Psoas muscle (tissue), 8 donors: Measurements from ENCODE around the gene COG3. TPM values are rescaled to one million over a fixed set of nuclear protein-coding genes. Genes with fewer than 3 reads are reported as not detected.

ENCODE experiments used
- ATAC-seq, 4 donors: fragments of 200-7000 bp; cut with Tn5 transposase; one replicate each; pipeline ENCODE4 v1.9.1; 2020; ENCODE audit warnings: moderate library complexity in 3 of 4, mild to moderate bottlenecking in 2 of 4
- DNase-seq, 2 donors: peaks; one replicate each; pipeline ENCODE4 v3.0.0-alpha.2; 2020
- H3K27ac ChIP-seq: fragments of 200-600 bp; one replicate; pipeline ENCODE4 v1.8.0; 2022
- H3K27me3 ChIP-seq, 3 donors: fragments of 200-600 bp in 1 of 3; one replicate each; pipeline versions ENCODE4 v1.6.1 to v1.8.0; 2013 to 2022; ENCODE audit warnings: low read length in 2 of 3, mild to moderate bottlenecking in 2 of 3, moderate library complexity in 1 of 3; ENCODE audit not compliant: insufficient read depth in 3 of 3
- H3K36me3 ChIP-seq, 2 donors: fragments of 200-600 bp in 1 of 2; one replicate each; pipeline versions ENCODE4 v1.6.1 to v1.8.0; 2013 to 2022; ENCODE audit warnings: low read depth in 1 of 2, mild to moderate bottlenecking in 1 of 2, moderate library complexity in 1 of 2; ENCODE audit not compliant: insufficient read depth in 1 of 2
- H3K4me1 ChIP-seq: fragments of 200-600 bp; one replicate; pipeline ENCODE4 v1.8.0; 2022
- H3K4me3 ChIP-seq: fragments of 200-600 bp; one replicate; pipeline ENCODE4 v1.8.0; 2022; ENCODE audit warnings: mild to moderate bottlenecking
- H3K9me3 ChIP-seq: fragments of 200-600 bp; one replicate; pipeline ENCODE4 v1.8.0; 2022
- CTCF ChIP-seq: fragments of 200-600 bp; IDR thresholded peaks from one replicate; pipeline ENCODE4 v1.8.0; 2022; ENCODE audit warnings: antibody characterized with exemption
- WGBS, 3 donors: extraction: QIAGEN DNeasy Blood & Tissue Kit; methylation state at CpG; one replicate each; pipeline versions ENCODE4 v1.1.6 to v1.1.7; 2013; 5-methylcytosine and 5-hydroxymethylcytosine counted together
- intact Hi-C, 2 donors: fragments of 100-400 bp; cut with DNase I; formaldehyde crosslinking; loops; one replicate each; pipeline versions ENCODE4 v1.11.0 to v1.14.2; 2022
- polyA plus RNA-seq, 3 donors: library from polyadenylated mRNA; stranded (reverse); fragments of 200-250 nt; gene quantifications; one replicate each; pipeline ENCODE4 v1.2.3, GENCODE V29; 2013
- total RNA-seq, 4 donors: library from RNA; stranded (reverse); fragmentation: NEBNext Ultra II Directional in 2 of 4; extraction: Animal tissue kit (Norgen Biotek cat#: 25700) in 2 of 4; gene quantifications; one replicate each; pipeline versions ENCODE4 v1.2.1 to v1.2.4, GENCODE V29; 2021 to 2023
- donor health status: healthy with polysubstance abuse.
- donor health status: DM: no; HTN: no; CAD: no; lungs with moderate emphysema.
- donor health status: Bipolar disorder and iron deficiency.
- donor health status: healthy.
- donor health status: DM: yes; HTN: yes; CAD: no.
- donor health status: DM: no; HTN: no; CAD: no.
- donor health status: DM: no; HTN: no; CAD: no.
- donor health status: DM: yes; HTN: yes; CAD: no.

Gene COG3
- total and polyA plus RNA-seq, 7 donors = 7.5 to 19.1 (median 13.2) TPM

DNA sequence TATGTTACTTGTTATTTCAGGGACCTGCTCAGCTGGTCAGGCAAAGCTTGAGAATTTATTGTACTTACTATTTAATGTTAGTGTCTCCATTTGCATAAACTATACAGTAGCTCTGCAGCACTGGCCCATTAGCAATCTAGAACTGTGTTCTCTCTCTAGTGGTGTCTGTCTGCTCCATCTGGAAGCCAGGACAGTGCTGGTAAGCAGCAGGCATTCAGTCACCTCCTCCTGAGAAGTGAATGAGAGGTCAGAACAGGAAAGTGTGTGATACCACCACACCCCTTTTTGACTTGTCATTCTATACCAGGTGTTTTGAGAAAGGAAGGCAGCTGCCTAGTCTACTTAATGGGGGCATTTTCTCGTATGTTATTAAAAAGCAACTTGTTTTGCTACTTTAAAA is 3.9 kb downstream of the COG3 start:
- Histone ChIP-seq H3K27ac (peak overlapping the region; percentile 13), H3K36me3 (no peaks in the 10 kb centered on the region), H3K27me3 (no peaks in the 10 kb centered on the region), H3K4me1 (peaks cover 56% of the 10 kb centered on the region), H3K9me3 (no peaks in the 10 kb centered on the region), H3K4me3 (no peak overlapping the region)
- intact Hi-C loops = no loop called here
- TF ChIP-seq CTCF = no peak
- ATAC-seq (no peak), DNase-seq (no peak)
- 20 to 46% (median 21%) methylated on average over 1 of the region's 1 CpG for WGBS, 3 donors

DNA sequence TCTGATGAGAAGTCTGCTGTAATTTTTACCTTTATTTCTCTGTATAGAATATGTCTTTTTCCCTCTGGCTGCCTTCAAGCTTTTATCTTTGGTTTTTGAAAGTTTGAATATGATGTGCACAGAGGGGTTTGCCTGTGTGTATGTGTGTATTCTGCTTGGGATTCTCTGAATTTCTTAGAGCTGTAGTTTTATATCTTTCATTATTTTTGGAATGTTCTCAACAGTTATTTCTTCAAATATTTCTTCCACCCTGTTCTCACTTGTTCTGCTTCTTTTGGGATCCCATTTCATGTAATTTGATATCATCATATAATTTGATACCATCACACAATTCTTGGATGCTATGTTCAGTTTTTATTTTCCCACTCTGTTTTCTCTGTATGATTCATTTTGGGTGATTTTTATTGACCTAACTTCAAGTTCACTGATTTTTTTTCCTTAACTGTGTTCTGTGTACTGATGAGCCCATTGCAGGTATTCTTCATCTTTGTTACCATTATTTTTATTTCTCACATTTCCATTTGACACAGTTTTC is 7.5 kb downstream of the COG3 start:
- H3K4me3 ChIP-seq = no peak overlapping the region
- H3K9me3 ChIP-seq = no peaks in the 10 kb centered on the region
- no peaks in the 10 kb centered on the region for H3K27me3 ChIP-seq
- no peak overlapping the region for H3K27ac ChIP-seq
- H3K36me3 ChIP-seq = peaks cover 0 to 10% of the 10 kb centered on the region in 2 donors
- ATAC-seq (no peak), DNase-seq (no peak)
- H3K4me1 ChIP-seq = peaks cover 46% of the 10 kb centered on the region
- intact Hi-C loops = no loop called here
- TF ChIP-seq CTCF = no peak

DNA sequence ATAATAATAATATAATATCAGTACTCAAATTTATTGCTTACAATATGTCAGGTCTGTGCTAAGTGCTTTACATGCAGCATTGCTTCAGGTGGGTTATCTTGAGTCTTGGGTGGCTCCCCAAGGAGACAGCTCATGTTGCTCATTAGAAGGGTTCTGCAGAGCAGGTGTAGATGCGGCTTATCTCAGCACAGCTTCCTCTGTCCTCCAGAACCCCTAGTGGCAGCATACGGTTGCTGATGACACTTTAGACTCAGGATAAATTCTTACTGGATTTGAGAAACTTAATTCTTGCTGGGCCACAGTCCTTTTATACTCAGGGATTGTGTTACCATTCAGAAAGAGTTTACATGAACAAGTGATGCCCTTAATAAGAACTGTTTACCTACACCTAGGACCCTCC is 8.9 kb downstream of the COG3 start:
- peak; percentile 8 for TF ChIP-seq CTCF
- H3K36me3 ChIP-seq = peaks cover 0 to 13% of the 10 kb centered on the region in 2 donors
- H3K27me3 ChIP-seq = no peaks in the 10 kb centered on the region
- H3K27ac ChIP-seq = no peak overlapping the region
- no peaks in the 10 kb centered on the region for H3K9me3 ChIP-seq
- intact Hi-C loops = no loop called here
- ATAC-seq (peak in 3 of 4 donors; percentile 47 to 72 (median 61)), DNase-seq (no peak)
- 46 to 62% (median 54%) methylated on average over 2 of the region's 2 CpGs for WGBS, 3 donors
- H3K4me1 ChIP-seq = peaks cover 33% of the 10 kb centered on the region
- no peak overlapping the region for H3K4me3 ChIP-seq

GRCh38 chr13:45474584-45475454 is 10.1 kb downstream of the COG3 start:
- H3K9me3 ChIP-seq = no peaks in the 10 kb centered on the region
- WGBS, 3 donors = 89 to 96% (median 92%) methylated on average over 3 of the region's 3 CpGs
- H3K36me3 ChIP-seq = peaks cover 0 to 24% of the 10 kb centered on the region in 2 donors
- DNase-seq (no peak), ATAC-seq (no peak)
- no peak for TF ChIP-seq CTCF
- H3K4me3 ChIP-seq = no peak overlapping the region
- H3K4me1 ChIP-seq = peaks cover 23% of the 10 kb centered on the region
- intact Hi-C loops = no loop called here
- H3K27me3 ChIP-seq = no peaks in the 10 kb centered on the region
- no peak overlapping the region for H3K27ac ChIP-seq
